Nephron progenitor cell (in vitro differentiated cells): ENCODE measurements around the gene IL37.
"Not testable (repeated sequence)": the region's sequence is repeated elsewhere in the genome, so short reads cannot be mapped to it uniquely, and the experiment has no call there.

Source experiments
- DNase-seq: peaks from one replicate; pipeline ENCODE4 v3.0.0; 2021
- H3K27ac Mint-ChIP-seq: 2 replicates; pipeline ENCODE4 v1.8.0; 2021; ENCODE audit warnings: mild to moderate bottlenecking, moderate library complexity, mixed read lengths
- H3K27me3 Mint-ChIP-seq: 2 replicates; pipeline ENCODE4 v1.8.0; 2021; ENCODE audit warnings: mild to moderate bottlenecking, low read depth, mixed read lengths; ENCODE audit not compliant: poor library complexity
- H3K36me3 Mint-ChIP-seq: 2 replicates; pipeline ENCODE4 v1.8.0; 2021; ENCODE audit warnings: low read depth, mixed read lengths
- H3K4me1 Mint-ChIP-seq: 2 replicates; pipeline ENCODE4 v1.8.0; 2021; ENCODE audit warnings: mixed read lengths
- H3K4me3 Mint-ChIP-seq: 2 replicates; pipeline ENCODE4 v1.8.0; 2021; ENCODE audit warnings: mild to moderate bottlenecking, moderate library complexity, mixed read lengths
- H3K9me3 Mint-ChIP-seq: 2 replicates; pipeline ENCODE4 v1.8.0; 2021; ENCODE audit warnings: mild to moderate bottlenecking, moderate library complexity, mixed read lengths
- CTCF ChIP-seq: fragments of 200-600 bp; sonication (generic); IDR thresholded peaks from 2 replicates; pipeline ENCODE4 v1.5.0; 2021; ENCODE audit warnings: antibody characterized with exemption

The IL37 gene

GRCh38 chr2:112896909-112897623 is 13.9 kb upstream of the IL37 start:
- no peak for DNase-seq
- TF ChIP-seq CTCF, result no peak
- Mint-ChIP-seq H3K36me3 (no peaks in the 10 kb centered on the region), H3K4me1 (peaks cover 9% of the 10 kb centered on the region), H3K4me3 (no peak overlapping the region), H3K27ac (no peak overlapping the region), H3K9me3 (peaks cover 9% of the 10 kb centered on the region), H3K27me3 (peaks cover 18% of the 10 kb centered on the region)

GRCh38 chr2:112897624-112897978 is 13.4 kb upstream of the IL37 start:
- Mint-ChIP-seq H3K36me3 (no peaks in the 10 kb centered on the region), H3K27ac (peak overlapping the region; percentile 43), H3K27me3 (peaks cover 23% of the 10 kb centered on the region), H3K4me3 (no peak overlapping the region), H3K9me3 (peaks cover 9% of the 10 kb centered on the region), H3K4me1 (peaks cover 9% of the 10 kb centered on the region)
- no peak for DNase-seq
- no peak for TF ChIP-seq CTCF

GRCh38 chr2:112901431-112902065 is 9.4 kb upstream of the IL37 start:
- not testable (repeated sequence) for H3K9me3 Mint-ChIP-seq, H3K4me1 Mint-ChIP-seq, H3K4me3 Mint-ChIP-seq, H3K27ac Mint-ChIP-seq, H3K36me3 Mint-ChIP-seq, DNase-seq
- peaks cover 31% of the 10 kb centered on the region for H3K27me3 Mint-ChIP-seq

- H3K4me1 Mint-ChIP-seq, result peaks cover 9% of the 10 kb centered on the region
Observed at GRCh38 chr2:112902816-112903215, 8.1 kb upstream of the IL37 start.

GRCh38 chr2:112904883-112905282 is 6.1 kb upstream of the IL37 start:
- Mint-ChIP-seq H3K27me3 (peaks cover 20% of the 10 kb centered on the region), H3K4me1 (peaks cover 9% of the 10 kb centered on the region), H3K4me3 (no peak overlapping the region), H3K36me3 (no peaks in the 10 kb centered on the region), H3K27ac (no peak overlapping the region), H3K9me3 (peaks cover 4% of the 10 kb centered on the region)
- no peak for TF ChIP-seq CTCF
- DNase-seq, result no peak

More at GRCh38 chr2:112902816-112903215, 8.1 kb upstream of the IL37 start:
- no peak overlapping the region for H3K27ac Mint-ChIP-seq
- H3K4me3 Mint-ChIP-seq, result no peak overlapping the region
- peaks cover 21% of the 10 kb centered on the region for H3K27me3 Mint-ChIP-seq
- no peak for TF ChIP-seq CTCF
- no peak for DNase-seq
- H3K9me3 Mint-ChIP-seq, result peaks cover 9% of the 10 kb centered on the region
- H3K36me3 Mint-ChIP-seq, result no peaks in the 10 kb centered on the region

GRCh38 chr2:112906276-112906675 is 4.7 kb upstream of the IL37 start:
- Mint-ChIP-seq H3K27ac (no peak overlapping the region), H3K36me3 (no peaks in the 10 kb centered on the region), H3K9me3 (peaks cover 3% of the 10 kb centered on the region), H3K27me3 (peaks cover 24% of the 10 kb centered on the region), H3K4me3 (no peak overlapping the region), H3K4me1 (peaks cover 9% of the 10 kb centered on the region)
- DNase-seq, result no peak
- no peak for TF ChIP-seq CTCF
